Amniotic stem cell (primary cell): ENCODE results near the gene NDUFA3.

Experiments
- DNase-seq: peaks from one replicate; lab custom pipeline; 2025; lab: John Stamatoyannopoulos, UW

Gene NDUFA3

DNA sequence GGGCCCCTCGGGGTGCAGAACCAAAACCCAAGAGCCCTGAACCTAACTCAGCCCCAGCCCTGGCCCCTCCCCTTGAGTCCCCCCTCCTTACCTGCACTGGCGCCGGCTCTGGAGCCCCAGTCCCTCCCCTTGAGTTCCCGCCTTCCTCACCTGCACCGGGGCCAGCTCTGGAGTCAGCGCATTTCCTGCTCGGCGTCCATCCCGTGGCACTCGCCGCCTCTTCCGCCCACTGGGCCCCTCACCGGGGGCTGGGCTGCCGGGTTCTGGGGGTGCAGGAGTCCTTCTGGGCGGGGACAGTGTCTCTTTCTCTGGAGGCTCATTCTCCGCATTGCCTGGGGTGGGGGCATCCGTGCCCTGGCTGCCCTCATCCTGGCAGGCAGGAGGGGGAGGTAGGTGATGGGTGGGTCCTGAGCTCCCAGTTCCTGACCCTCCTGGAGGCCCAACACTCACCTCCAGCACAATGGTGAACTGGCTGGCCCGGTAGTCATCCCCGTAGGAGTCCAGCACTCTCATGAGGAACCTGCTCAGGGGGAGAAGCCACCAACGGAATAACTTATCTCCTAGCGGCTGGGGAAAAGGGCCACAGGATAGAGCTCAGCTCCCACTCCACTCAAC, 5.3 kb downstream of the NDUFA3 start:
- no peak for DNase-seq

DNA sequence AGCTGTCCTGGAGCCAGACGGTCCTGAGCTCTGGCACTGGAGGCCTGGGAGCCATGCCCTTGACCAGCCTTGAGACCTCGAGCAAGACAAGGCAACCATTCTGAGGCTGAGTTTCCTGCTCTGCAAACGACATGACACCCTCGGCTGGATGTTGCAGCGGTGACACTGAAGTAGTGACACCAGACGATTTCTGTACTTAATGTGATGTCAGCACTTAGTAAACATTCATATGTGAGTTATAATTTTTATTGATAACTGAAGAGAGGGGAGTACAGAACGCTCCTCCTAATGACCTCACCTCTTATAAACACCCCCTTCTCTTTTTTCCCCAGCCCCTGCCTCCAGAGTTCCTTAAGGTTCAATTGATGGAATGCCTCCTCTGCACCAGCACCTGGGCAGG, 5.8 kb downstream of the NDUFA3 start:
- no peak for DNase-seq

DNA sequence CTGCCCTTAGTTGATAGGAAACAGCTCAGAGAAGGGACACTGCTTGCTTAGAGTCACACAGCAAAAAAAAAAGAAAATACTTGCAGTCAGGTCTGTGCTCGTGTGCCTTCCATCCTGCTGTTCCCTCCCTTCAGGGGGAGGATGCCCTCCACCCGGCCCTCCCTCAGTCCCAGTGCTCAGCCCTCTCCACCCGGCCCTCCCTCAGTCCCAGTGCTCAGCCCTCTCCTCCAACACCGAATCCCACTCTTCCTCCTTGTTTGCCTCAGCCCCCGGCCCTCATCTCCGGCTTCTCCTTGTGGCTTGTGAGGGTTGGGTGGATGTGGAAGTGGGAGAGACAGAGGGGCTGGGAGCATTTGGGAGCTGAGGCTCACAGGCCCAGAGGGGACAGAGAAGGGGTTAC, 7.0 kb downstream of the NDUFA3 start:
- DNase-seq, result no peak

DNA sequence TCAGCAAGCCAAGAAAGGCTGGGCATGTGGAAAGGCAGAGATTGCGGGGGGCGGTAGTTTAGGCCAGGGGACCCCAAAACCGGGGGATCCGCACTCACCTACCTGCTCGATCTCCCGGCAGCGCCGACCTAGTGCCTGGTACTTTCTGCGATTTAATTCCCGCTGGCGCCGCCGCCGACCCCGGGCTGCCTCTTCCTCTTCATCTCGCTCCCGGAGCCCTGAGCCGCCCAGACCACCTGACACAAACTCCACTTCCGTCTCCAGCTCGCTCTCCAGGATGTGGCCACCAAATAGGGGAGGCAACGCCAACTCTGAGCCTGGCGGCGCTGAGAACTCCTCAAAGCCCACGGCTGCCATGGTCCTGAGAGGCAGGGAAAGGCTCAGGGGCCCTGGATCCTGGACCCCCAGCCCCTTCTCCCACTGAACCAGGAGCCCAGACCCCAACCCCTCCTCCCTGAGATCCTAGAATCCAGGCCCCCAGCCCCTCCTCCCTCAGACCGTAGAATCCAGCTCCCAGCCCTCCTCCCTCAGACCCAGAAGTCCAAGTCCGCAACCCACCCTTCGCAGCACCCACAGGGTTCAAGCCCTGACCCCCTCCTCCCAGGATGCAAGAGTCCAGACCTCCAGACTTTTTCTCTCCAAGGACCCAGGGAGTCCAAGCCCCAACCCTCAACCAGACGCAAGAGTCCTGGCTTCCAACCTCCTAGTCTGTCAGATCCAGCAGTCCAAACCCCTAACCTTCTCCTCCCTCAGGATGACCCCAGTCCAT, 11.9 kb downstream of the NDUFA3 start:
- no peak for DNase-seq

DNA sequence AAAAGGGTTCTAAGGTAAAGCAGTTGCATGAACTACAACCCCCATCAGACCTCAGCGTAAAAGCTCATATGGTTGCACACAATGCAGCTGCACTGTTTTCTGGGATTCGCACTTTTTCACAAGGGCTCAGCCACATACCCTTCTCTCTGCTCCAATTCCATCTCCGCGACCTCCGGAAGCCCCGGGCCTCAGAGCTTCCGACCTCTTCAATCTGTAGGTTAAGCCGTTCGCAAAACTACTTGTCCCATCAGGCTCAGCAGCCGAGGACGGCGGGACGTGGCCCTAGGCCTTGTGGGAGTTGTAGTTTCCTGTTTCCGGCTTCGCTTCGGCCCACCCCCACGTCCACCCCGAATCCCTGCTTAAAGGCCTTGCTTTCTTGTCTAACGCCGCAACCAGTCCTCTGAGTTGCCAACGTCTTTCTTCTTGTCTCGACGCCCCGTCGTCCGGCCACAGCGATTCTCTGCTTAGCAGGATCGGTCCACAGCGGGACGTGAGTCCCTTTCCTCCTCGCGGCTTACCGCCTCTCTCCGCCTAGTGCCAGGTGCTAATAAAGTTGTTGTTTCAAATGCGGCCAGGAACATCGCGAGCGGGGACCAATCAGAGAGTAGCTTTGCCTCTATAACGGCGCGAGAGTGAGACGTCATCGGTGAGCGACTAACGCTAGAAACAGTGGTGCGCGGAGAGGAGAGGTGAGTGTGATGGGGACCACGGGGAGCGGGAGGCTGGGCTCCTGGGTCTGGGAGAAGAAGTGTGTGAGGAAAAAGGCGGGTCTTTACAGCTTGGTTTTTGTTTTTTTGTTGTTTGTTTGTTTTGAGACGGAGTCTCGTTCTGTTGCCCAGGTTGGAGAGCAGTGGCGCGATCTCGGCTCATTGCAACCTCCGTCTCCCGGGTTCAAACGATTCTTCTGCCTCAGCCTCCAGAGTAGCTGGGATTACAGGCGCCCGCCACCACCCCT, 12.7 kb downstream of the NDUFA3 start, which contains the start of the genes PRPF31 and TFPT:
TSS of gene PRPF31 (plus strand) at position 646 of the 955 bp plus-strand sequence. CDS start 2,525 bp downstream, outside the sequence.
TSS of gene TFPT (minus strand) at position 549 of the 955 bp plus-strand sequence. CDS start at position 161, 388 bp downstream.
- DNase-seq, result peak; percentile 99

DNA sequence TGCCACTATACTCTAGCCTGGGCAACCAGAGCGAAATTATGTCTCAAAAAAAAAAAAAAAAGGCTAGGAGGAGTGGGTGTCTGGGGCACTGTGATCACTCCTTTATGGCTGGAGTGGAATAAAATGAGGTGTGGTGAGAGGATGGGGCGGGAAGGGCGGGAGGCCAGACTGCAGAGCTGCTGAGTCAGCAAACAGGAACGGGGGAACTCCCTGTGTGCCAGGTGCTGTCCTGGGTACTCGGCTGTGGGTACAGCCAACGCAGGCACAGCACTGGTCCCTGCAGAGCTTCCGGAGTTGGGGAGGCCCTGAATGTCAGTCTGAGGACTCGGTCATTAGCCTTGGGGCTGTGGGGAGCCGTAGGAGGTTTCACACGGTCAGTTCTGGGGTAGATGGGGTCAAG, 18.6 kb downstream of the NDUFA3 start:
- DNase-seq, result no peak

DNA sequence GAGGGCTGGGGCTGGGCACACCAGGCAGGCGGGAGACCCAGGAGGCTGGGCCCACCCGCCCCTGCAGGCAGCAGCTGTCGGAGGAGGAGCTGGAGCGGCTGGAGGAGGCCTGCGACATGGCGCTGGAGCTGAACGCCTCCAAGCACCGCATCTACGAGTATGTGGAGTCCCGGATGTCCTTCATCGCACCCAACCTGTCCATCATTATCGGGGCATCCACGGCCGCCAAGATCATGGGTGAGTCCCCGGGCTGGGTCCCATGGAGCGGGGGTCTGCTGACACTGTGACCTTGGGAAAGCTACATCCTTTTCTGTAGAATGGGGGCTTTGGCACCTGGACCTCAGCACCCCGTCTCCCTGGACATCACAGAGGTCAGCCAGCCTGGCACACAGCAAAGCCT, 21.0 kb downstream of the NDUFA3 start:
- no peak for DNase-seq

DNA sequence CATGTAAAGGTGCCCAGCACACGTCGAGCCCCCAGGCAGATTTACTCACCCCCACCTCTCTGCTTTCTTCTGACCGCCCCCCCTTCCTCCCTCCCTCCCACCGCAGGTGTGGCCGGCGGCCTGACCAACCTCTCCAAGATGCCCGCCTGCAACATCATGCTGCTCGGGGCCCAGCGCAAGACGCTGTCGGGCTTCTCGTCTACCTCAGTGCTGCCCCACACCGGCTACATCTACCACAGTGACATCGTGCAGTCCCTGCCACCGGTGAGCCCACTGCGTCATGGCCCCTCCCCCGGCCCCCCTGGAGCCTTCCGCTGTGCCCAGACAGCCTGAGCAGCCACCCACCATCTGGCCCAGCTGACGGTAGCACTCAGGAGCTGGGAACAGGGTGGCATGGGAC, 21.7 kb downstream of the NDUFA3 start:
- no peak for DNase-seq

DNA sequence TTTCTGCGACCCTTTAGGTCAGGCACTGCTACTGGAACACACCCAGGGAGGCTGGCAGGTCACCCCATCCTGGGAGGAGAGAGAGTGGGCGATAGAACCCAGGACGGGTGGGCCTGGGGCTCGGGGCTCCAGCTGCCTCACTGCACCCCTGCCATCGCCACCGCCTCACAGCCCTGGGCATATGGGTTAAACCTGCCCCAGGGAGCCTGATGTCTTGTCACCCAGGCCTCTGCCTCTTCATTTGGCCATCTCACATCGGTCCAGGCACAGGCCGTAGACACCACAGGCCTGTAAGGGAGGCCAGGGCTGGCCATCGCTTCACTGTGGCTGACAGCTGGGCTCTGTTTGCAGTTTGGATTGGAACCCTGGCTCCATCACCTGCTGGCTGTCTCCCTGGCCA, 23.1 kb downstream of the NDUFA3 start:
- no peak for DNase-seq

DNA sequence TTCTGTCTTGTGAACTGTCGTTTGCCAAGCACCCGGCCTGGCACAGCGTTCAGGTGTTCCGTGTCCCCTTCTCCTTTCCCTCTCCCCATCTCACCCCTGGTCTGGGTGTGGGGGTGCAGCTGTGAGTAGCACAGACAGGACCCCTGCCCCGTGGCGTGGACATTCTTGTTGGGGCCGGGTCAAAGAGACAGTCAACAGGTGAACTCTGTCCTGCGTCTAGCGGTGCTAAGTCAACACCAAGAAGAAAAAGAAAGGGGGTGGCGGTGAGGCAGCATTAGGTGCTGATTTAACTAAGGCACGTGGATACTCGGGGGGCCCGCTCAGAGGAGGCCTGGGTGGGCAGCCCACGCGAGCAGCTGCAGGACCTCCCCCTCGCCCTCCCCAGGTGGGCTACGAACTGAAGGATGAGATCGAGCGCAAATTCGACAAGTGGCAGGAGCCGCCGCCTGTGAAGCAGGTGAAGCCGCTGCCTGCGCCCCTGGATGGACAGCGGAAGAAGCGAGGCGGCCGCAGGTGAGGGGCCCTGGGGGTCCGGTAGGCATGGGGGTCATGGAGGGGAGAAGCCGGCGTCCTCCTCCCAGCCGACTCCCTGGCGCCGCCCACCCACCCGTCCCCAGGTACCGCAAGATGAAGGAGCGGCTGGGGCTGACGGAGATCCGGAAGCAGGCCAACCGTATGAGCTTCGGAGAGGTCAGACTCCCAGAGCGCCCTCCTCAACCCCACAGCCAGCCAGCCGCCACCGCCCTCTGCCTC, 25.2 kb downstream of the NDUFA3 start:
- DNase-seq, result no peak

DNA sequence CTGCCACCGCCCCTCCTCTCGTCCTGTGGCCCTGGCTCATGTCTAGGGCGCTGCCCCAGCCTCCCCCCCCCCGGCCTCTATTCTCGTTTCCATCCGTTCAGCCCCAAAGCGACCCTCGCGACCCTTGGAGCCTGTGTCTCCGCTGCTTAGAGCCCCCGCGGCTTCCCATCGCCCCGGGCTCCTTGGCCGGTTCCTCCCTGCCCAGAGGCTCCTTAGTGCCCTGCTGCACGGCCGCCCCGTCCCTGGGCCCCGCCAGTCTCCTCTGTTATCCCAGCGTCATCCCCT, 25.7 kb downstream of the NDUFA3 start:
- no peak for DNase-seq

DNA sequence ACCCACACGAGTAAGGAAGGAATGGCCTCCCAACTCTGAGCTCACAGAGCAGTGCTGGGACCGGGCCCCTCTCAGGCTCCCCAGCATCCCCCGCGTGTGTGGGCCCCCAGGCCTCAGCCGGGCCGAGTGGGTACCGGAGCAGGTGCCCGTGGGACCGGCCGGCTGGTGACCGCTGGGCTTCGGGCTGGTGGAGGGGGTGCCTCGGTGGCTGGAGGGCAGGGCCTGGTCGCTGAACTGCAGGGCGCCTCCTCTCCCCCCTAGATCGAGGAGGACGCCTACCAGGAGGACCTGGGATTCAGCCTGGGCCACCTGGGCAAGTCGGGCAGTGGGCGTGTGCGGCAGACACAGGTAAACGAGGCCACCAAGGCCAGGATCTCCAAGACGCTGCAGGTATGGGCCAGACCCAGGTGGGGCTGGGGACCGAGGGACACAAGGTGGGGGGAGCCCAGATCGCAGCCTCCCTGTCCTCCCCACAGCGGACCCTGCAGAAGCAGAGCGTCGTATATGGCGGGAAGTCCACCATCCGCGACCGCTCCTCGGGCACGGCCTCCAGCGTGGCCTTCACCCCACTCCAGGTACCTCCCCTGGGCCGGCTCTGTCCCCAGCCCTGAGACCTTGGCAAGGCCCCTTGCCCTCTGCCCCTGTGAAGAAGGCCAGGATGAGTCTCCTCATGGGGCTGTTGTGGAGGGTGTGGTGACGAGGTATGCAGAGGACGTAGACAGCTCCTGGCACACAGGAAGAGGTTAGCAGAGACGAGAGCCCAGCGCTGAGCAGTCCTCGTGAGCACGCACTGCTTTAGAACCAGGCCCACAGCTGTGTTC, 26.4 kb downstream of the NDUFA3 start:
- DNase-seq, result no peak

DNA sequence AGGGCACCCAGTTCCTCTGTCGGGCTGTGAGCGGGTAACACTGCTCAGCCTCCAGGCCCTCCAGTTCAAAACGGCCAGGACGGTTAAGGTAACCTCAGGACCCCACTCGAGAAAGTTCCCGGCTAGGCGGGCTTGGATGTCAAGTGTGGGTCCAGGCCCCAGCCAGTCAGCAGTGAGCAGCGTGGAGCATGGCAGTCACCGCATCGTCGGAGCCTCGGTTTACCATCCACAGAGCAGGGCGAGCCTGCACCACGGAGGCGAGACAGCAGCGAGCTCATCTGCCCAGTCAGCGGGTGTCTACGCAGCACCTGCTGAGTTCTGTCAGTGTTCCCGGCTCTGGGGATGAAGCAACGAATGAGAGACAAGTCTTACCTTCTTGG, 27.0 kb downstream of the NDUFA3 start:
- DNase-seq, result no peak

DNA sequence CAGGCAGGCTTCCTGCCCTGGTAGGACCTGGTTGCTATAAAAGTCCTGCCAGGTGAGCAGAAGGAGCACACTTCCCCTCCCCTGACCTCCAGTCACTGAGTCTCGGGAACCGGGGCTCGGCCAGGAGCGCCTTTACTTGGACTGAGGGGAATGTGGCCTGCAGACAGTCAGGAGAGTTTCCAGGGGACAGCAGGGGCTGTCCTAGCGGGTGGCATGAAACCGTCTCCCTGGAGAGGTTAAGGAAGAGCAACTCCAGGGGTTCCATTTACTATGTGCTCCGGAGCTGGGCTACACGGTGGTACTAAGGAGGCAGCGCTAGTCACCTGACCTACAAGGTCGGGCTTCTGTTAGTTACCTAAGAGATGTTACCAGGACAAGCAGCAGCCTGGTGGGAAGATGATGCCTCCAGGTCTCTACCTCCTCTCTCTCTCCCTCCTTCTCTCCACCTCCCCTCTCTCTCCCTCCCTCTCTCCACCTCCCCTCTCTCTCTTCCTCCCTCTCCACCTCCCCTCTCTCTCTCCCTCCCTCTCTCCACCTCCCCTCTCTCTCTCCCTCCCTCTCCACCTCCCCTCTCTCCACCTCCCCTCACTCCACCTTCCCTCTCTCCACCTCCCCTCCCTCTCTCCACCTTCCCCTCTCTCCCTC, 30.8 kb downstream of the NDUFA3 start:
- no peak for DNase-seq

DNA sequence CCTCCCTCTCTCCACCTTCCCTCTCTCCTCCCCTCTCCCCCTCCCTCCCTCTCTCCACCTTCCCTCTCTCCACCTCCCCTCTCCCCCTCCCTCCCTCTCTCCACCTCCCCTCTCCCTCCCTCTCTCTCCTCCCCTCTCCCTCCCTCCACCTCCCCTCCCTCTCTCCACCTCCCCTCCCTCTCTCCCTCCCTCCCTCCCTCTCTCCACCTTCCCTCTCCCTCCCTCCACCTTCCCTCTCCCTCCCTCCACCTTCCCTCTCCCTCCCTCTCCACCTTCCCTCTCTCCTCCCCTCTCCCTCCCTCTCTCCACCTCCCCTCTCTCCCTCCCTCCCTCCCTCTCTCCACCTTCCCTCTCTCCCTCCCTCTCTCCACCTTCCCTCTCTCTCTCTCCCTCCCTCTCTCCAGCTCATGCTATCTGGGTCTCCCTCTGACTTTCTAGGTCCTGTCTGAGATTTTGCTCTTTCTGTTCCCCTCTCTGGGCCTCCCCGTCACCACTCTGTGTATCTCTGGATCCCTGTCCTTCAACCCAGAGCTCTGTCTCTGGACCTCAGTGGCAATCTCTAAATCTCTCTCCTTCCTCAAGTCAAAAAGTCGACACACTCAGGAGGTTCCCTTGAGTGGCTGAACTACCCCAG, 31.4 kb downstream of the NDUFA3 start:
- DNase-seq, result no peak

DNA sequence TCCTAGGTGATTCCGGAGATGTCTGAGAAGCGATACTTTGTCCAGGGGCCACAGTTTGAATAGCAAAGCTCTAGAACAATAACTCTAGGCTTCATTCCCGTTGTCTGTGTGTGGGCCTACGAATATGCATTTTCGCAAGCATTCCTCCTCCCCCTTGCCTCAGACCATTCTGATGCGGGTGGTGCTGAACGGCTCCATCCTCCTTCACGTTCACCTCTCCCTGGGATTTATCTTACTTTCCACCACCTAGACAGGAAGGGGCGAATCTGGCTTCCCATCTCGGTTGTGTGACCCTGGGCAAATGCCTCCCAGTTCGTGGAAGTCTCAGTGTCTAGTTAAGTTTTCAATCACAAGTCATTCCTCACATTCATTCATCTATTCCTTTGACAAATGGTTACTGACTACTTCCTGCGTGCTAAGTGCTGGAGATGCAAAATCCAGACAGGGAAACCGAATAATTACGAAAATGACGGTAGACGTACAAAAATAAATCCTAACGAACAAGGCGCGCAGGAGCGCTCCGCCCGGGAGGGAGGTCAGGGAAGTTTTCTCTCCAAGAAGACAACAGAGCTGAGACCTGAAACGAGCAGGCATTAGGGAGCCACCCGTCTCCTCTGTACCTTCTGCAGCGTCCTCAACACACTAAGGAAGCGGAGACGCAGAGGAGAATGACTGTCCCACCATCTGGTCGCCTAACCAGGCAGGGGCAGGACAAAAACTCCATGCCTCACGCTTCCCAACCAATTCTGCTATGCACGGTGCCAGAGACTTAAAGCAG, 33.6 kb downstream of the NDUFA3 start:
- DNase-seq, result no peak

DNA sequence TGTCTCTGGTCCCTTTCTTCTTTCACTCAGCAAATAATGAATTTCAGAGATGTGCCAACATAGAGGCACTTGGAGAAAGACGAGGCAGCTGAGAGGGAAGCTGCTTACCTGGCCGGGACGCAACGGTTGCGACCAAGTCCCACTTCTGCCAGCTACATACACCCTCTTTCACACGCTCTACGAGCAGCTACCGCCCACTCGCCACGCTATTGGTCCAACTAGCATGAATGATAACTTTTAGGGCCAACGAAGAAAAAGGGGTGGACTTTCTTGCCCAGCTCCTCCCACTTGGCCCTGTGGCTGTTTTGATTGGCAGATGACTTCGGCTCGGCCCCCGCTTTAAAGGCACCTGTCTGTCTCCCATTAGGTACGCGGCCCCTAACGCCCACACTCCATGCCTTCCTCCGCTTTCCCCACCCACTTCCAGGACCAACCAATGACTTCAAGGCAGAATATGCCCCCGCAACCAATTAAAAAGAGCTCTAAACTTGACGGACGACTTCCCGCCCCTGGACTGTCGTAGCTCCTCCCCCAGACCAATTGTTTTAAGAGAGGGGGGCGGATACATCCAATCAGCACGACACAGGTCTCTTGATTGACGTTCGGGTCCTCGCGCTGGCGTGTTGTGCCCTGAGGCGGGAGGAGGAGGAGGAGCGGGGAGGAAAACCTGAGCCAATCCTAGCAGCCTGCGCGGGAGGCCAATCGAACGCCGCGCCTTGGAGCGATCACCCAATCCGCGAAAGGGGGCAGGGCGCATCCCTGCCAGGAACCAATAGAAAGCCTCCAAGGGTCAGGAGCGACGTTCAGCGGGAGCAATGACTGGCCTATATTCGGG, 34.4 kb downstream of the NDUFA3 start:
- DNase-seq, result peak; percentile 100

DNA sequence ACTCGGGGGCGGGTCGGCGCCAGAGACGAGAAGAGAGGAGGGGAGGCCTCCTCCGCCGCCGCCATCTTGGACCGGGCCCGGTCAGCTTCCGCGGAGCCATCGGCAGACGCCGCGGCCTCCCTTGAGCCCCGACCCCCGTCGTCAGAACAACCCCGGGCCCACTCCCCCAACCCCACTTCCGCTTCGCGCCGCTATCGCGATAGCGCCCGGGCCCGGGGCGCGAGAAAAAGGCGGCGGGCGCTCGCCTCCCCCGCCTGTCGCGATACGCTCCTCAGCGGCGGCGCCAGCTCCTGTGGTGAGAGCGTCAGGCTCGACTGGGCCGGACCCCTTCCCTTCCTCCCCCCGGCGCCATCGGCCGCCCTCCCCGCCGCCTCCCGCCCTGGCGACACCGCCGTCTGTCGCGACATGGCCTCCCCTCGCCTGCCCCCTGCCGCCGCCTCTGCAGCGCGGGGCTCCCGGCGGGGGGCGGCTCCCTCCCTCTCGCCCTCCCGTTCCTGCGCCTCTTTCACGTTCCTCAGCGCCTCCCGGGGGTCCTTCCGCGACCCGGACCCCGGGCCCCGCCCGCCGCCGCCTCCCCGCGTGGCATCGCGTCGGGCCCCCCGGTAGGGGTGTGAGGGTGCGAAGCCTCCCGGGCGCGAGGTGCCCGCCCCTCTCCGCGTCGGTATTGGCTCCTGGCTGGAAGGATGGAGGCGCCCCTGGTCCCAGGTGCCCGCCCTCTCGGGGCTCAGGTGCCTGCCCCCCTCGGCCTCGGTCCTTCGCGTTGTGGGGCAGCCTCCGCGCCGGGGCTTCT, 35.2 kb downstream of the NDUFA3 start, which contains the start of gene CNOT3:
TSS of gene CNOT3 (plus strand) at position 64 of the 790 bp plus-strand sequence. CDS start 5,217 bp downstream, outside the sequence.
- no peak for DNase-seq
